HepG2 (cell line): ENCODE data around the gene ESRP2. TPM values are rescaled to one million over a fixed set of nuclear protein-coding genes. Genes with fewer than 3 reads are reported as not detected.
A peak's percentile ranks its signal among the peaks of the same experiment; 100 is the strongest.

Experiments
- ATF2 ChIP-seq: sonication (generic); formaldehyde crosslinking; IDR thresholded peaks from 2 replicates; pipeline ENCODE4 v1.4.0; 2020; ENCODE audit warnings: missing genetic modification reagents
- CCDC6 ChIP-seq: sonication (generic); formaldehyde crosslinking; IDR thresholded peaks from 2 replicates; pipeline ENCODE4 v1.8.1; 2022; ENCODE audit warnings: mild to moderate bottlenecking, missing genetic modification reagents, moderate library complexity
- FOXO4 ChIP-seq: sonication (generic); formaldehyde crosslinking; conservative IDR thresholded peaks from 2 replicates; pipeline ENCODE4 v1.8.1; 2023; ENCODE audit warnings: missing genetic modification reagents
- GLI4 ChIP-seq: sonication (generic); formaldehyde crosslinking; IDR thresholded peaks from 2 replicates; pipeline ENCODE4 v1.5.1; 2020; ENCODE audit warnings: missing genetic modification reagents, mild to moderate bottlenecking, moderate library complexity, borderline replicate concordance
- KDM2A ChIP-seq: sonication (generic); formaldehyde crosslinking; IDR thresholded peaks from 2 replicates; pipeline ENCODE4 v1.4.0; 2020; ENCODE audit warnings: low read depth, missing genetic modification reagents, borderline replicate concordance
- KMT2A ChIP-seq: sonication (generic); formaldehyde crosslinking; IDR thresholded peaks from 2 replicates; pipeline ENCODE4 v1.4.0; 2020; ENCODE audit warnings: missing genetic modification reagents
- MBNL3 ChIP-seq: fragments of 250-450 bp; sonication (Bioruptor Pico); conservative IDR thresholded peaks from 2 replicates; pipeline ENCODE4 v1.8.0; 2022; ENCODE audit warnings: mild to moderate bottlenecking, inconsistent platforms
- PPARG ChIP-seq: conservative IDR thresholded peaks from 2 replicates; pipeline ENCODE4 v1.6.1; 2016; ENCODE audit warnings: missing biosample characterization, missing genetic modification reagents
- SMAD3 ChIP-seq: sonication (generic); formaldehyde crosslinking; IDR thresholded peaks from 2 replicates; pipeline ENCODE4 v1.4.0; 2020; ENCODE audit warnings: missing genetic modification reagents
- TBL1XR1 ChIP-seq: fragments of 150-350 bp; IDR thresholded peaks from 2 replicates; pipeline ENCODE4 v1.6.1; 2014; ENCODE audit warnings: borderline replicate concordance, low read length; ENCODE audit not compliant: partially characterized antibody
- TMF1 ChIP-seq: sonication (generic); formaldehyde crosslinking; IDR thresholded peaks from 2 replicates; pipeline ENCODE4 v1.8.1; 2022; ENCODE audit warnings: low read depth, missing genetic modification reagents
- ZFP62 ChIP-seq: sonication (generic); formaldehyde crosslinking; IDR thresholded peaks from 2 replicates; pipeline ENCODE4 v1.4.0; 2020; ENCODE audit warnings: missing genetic modification reagents
- ZFP91 ChIP-seq: sonication (generic); formaldehyde crosslinking; IDR thresholded peaks from 2 replicates; pipeline ENCODE4 v1.9.0; 2022; ENCODE audit warnings: missing genetic modification reagents, mild to moderate bottlenecking, borderline replicate concordance
- ZNF362 ChIP-seq: sonication (generic); formaldehyde crosslinking; IDR thresholded peaks from 2 replicates; pipeline ENCODE4 v1.4.0; 2020; ENCODE audit warnings: missing genetic modification reagents, mild to moderate bottlenecking, borderline replicate concordance
- ZNF414 ChIP-seq: sonication (generic); formaldehyde crosslinking; IDR thresholded peaks from 2 replicates; pipeline ENCODE4 v1.5.0; 2020; ENCODE audit warnings: missing genetic modification reagents
- ZNF703 ChIP-seq: sonication (generic); formaldehyde crosslinking; IDR thresholded peaks from 2 replicates; pipeline ENCODE4 v1.5.1; 2020; ENCODE audit warnings: missing genetic modification reagents, mild to moderate bottlenecking, moderate library complexity, borderline replicate concordance
- ZNF75D ChIP-seq: sonication (generic); formaldehyde crosslinking; IDR thresholded peaks from 2 replicates; pipeline ENCODE4 v1.8.1; 2023; ENCODE audit warnings: missing genetic modification reagents, mild to moderate bottlenecking, borderline replicate concordance
- ZSCAN22 ChIP-seq: sonication (generic); formaldehyde crosslinking; IDR thresholded peaks from 2 replicates; pipeline ENCODE4 v1.4.0; 2020; ENCODE audit warnings: mild to moderate bottlenecking, missing genetic modification reagents
- polyA plus RNA-seq, 8 experiments: library from polyadenylated mRNA; depleted of rRNA in 3 of 8; stranded (reverse) in 7 of 8; unstranded in 1 of 8; fragments of >200 nt; fragmentation: Illumina TruSeq in 4 of 8; extraction: Trizol in 4 of 8; gene quantifications; 2 replicates each; pipeline versions ENCODE4 v1.2.1 to v1.2.3, GENCODE V29; 2011 to 2016; ENCODE audit warnings: low read depth in 4 of 8, missing spikeins in 1 of 8, mixed read lengths in 1 of 8; ENCODE audit not compliant: insufficient read depth in 1 of 8
- total RNA-seq, 5 experiments: library from RNA; depleted of rRNA; stranded (reverse); fragments of >200 nt; fragmentation: Illumina TruSeq; extraction: Trizol; gene quantifications; 2 replicates each; pipeline ENCODE4 v1.2.3, GENCODE V29; 2016; ENCODE audit warnings: low read depth in 1 of 5

The ESRP2 gene
- total and polyA plus RNA-seq, 2 of the 13 experiments (the other 11 are each of a cell fraction or from before 2014, with no cell fraction given), result 21.1 to 32.4 TPM

GRCh38 chr16:68235108-68235886 is 630 bp downstream of the ESRP2 start (continued):
- TF ChIP-seq ZNF703 (0 out of 2 replicates have a peak, but pooled peaks have one; percentile 10), ZSCAN22 (CRISPR knock-in tag) (no peak), TBL1XR1 (no peak), KMT2A (CRISPR knock-in tag) (no peak; the same call in 1 of the 2 replicates), ATF2 (CRISPR knock-in tag) (no peak), TMF1 (CRISPR knock-in tag) (peak; percentile 82), GLI4 (no peak), CCDC6 (CRISPR knock-in tag) (peak; percentile 57), FOXO4 (no peak), MBNL3 (CRISPR knock-in tag) (no peak), ZNF414 (no peak), KDM2A (CRISPR knock-in tag) (peak; percentile 65), SMAD3 (CRISPR knock-in tag) (peak; percentile 3; the same call in 1 of the 2 replicates), ZNF75D (CRISPR knock-in tag) (no peak), ZNF362 (CRISPR knock-in tag) (no peak), ZFP62 (no peak), ZFP91 (CRISPR knock-in tag) (peak; percentile 46; the same call in 1 of the 2 replicates), PPARG (CRISPR knock-in tag) (no peak)
